Kidney glomerular epithelial cell (primary cell): Measurements from ENCODE around the gene ARSD.
"Not testable (repeated sequence)": the region's sequence is repeated elsewhere in the genome, so short reads cannot be mapped to it uniquely, and the experiment has no call there.

Experiments
- DNase-seq: peaks from one replicate; lab custom pipeline; 2025; lab: John Stamatoyannopoulos, UW

ARSD gene

GRCh38 chrX:2933125-2933900 lies 4.2 kb upstream of the ARSD start:
- DNase-seq: no peak

DNA sequence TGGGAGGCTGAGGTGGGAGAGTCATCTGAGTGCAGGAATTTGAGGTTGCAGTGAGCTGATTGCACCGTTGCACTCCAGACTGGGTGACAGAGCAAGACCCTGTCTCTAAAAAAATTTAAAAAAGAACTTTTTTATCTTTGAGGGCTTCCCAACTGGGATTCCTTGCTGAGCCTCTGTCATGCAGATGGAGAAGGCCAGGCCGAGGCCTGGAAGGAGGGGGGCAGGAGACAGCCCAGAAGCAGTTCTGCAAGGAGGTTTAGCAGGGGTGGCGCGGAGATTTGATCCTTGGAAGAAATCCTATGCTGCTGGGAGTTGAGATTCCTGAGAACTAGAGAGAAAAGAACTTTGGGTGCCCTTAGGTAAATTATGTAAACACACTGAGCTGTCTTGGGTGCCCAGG lies 2.5 kb upstream of the ARSD start:
- DNase-seq: no peak

- DNase-seq: no peak
These were observed 2.0 kb upstream of the ARSD start for GRCh38 chrX:2931155-2931554.

DNA sequence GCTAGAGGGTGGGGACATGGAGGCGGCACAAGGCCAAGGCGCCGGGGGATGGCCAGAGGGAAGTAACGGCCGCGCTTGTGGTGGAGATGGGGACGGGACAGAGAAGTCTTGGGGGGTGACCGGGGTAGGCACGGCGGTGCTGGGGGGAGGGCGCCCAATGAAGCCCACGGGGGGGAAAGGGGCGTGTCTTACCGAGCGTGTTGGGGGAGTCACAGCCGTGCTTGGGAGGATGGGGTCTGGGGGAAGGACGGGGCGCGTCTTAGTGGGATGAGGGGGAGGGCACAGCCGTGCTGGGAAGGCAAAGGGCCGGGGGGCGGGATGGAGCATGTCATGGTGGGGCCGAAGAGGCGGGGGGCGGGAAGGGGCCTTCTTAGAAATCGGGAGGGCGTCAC lies 952 bp downstream of the ARSD start:
- no peak for DNase-seq

GRCh38 chrX:2926664-2927275 lies 2.4 kb downstream of the ARSD start:
- no peak for DNase-seq

GRCh38 chrX:2926255-2926654 lies 2.9 kb downstream of the ARSD start:
- DNase-seq: not testable (repeated sequence)

DNA sequence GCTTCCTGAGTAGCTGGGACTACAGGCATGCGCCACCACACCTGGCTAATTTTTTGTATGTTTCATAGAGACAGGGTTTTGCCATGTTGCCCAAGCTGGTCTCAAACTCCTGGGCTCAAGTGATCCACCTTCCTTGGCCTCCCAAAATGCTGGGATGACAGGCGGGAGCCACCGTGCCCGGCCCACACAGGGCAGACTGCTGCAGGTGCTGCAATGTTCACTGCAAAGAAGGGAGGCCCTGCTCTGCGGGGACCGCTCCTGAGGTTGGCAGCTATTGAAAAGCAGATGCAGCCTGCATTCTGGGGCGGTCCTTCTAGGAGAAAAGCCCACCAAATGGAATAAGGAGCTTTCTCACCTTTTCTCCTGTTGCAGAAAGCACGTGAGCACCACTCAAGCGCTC lies 5.0 kb downstream of the ARSD start:
- DNase-seq: no peak

DNA sequence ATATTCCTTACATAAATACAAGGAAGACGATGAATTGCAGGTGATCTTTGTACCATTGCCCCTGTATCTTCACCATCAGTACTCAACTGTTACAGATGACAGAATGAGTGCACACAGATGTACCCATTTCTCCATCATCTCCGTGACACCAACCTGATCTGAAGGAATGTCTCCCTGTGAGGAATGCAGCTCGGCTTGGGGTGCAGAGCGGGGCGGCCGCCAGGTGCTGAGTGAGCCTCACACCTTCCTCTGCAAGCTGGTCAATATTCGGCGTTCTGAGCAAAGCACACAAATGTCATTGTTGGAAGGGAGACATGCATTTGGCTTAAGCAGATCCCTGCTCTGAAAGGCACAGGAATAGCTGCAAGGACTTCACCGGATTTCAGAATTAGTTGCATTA lies 7.4 kb downstream of the ARSD start:
- DNase-seq: no peak

GRCh38 chrX:2921193-2921592 lies 7.9 kb downstream of the ARSD start:
- DNase-seq: no peak

- DNase-seq: no peak
These were observed 11.4 kb downstream of the ARSD start for GRCh38 chrX:2917767-2918166.

DNA sequence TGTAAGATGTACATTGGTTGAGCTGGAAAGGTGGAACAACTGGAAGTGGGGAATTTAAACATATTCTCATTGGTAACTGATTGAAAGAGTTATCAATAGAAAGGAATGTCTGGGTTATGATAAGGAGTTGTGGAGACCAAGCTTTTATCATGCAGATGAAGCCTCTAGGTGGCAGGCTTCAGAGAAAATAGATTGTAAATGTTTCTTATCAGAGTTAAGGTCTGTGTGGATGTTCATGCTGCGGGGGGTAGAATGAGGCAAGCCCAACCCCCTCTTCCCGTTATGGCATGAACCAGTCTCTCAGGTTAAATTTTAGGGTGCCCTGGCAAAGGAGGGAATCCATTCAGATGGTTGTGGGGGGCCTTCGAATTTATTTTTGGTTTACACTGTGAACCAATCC lies 16.0 kb downstream of the ARSD start:
- no peak for DNase-seq

DNA sequence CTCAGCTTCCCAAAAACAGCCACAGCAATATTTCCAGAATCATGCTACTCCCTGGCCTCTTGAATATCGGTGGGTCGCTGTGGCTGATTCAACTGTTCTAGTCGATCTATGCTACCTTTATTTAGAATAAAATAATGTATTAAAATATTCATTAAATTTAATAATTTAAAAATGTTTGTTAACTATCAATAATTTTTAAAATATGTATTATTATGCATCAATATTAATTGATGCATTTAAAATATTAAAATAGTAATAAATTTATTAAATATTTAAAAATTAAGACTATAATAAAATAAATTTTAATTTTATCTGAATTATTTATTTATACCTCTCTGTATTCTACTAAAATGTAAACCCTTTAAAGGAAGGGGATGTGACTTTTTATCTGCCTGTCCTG lies 19.0 kb downstream of the ARSD start:
- no peak for DNase-seq

DNA sequence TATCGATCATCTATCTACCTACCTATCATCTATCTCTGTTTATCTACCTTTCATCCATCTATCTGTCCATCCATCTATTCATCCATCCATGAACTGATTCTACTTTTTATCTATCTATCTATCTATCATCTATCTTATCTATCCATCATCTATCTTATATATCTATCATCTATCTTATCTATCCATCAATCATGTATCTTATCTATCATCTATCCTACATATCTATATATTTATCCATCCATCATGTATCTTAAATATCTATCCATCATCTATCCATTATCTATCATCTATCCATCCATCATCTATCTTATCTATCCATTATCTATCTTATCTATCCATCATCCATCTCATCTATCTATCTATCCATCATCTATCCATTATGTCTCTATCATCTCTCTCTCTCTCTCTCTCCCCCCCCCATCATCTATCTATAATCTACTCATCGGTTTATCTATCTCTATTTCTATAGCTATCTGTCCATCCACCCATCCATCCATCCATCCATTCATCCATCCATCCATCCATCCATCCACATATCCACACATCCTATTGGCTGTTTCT lies 20.9 kb downstream of the ARSD start:
- DNase-seq: no peak

DNA sequence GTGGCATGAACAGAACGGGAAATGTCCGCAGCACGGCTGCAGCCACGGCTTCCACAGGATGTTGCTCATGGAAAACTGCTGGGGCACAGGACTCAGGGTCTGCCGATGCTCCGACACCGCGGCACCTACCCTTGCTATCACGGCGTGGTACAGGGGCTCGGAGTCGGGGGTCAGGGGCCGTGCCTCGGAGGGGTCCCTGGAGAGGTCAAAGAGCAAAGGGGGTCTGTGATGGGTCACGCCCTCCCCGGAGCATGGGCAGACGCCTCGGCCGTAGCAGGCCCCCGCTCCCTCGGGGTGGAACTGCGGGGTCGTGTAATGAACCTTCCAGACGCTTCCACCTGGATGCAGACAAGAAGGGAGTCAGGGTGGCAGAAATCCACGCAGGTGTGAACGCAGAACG lies 21.8 kb downstream of the ARSD start:
- no peak for DNase-seq

- DNase-seq: no peak
These were observed 25.8 kb downstream of the ARSD start for GRCh38 chrX:2903366-2903765.

GRCh38 chrX:2902841-2903240 lies 26.3 kb downstream of the ARSD start:
- DNase-seq: no peak

DNA sequence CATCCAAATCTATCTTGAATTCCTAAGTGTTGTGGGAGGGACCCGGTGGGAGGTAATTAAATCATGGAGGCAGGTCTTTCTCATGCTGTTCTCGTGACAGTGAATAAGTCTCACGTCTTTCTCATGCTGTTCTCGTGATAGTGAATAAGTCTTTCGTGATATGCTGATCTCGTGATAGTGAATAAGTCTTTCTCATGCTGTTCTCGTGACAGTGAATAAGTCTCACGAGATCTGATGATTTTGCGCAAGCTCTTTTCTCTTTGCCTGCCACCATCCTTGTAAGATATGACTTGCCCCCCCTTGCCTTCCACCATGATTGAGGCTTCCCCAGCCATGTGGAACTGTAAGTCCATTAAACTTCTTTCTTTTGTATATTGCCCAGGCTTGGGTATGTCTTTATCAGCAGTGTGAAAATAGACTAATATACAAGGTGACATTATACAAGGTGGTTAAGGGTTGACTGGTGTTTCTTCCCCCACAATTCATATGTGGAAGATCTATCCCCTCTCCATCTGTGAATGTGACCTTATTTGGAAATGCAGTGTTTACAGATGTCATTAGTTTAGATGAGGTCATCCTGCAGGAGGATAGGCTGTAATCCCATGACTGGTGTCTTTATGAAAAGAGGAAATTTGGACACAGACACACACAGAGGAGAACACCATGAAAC lies 27.6 kb downstream of the ARSD start:
- DNase-seq: no peak

- no peak for DNase-seq
These were observed 30.2 kb downstream of the ARSD start for GRCh38 chrX:2898846-2899512.

DNA sequence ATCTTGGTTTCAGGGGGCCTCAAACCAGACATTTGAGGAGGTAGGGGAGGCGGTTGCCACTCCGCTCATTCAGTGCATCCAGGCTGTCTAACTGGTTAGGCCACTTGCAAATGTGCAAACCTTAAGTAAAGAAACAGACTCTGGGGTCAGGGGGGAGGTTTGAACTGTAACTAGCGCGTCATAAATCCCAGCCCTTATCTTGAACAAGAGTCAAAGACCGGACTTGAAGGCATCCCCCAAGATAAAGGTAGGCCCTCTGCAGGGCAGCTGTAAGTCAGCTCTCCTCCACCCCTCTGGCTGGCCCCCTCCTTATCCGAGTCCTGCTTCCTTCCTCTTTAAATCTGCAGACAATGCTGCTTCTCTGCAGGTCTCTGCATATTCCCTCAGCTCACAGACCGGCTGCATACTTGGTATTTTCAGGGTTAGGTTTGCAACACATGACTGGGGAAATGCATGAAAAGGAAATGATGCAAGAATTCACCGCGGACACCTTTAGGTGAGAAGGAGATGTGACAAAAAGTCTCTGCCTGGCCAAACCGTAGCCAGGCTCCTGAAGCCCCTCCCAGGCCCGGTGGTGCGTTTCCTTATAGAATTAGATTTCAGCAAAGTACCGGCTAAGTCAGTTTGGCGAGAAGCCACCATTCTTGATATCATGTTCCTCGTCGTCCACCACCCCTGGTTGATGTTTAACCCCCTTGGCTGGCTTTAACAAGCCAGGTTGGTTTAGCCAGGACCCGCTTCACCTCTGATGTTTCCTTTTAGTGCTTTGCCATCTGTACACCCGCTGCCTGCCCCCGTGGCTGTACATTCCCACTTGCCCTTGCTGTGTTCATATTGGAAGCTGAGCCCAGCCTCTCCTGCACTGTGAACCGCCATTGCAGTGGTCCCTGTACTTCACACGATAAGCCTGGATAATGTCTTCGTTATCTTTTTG lies 31.2 kb downstream of the ARSD start:
- not testable (repeated sequence) for DNase-seq

GRCh38 chrX:2897311-2897689 lies 31.8 kb downstream of the ARSD start:
- DNase-seq: no peak

GRCh38 chrX:2894885-2895292 lies 34.2 kb downstream of the ARSD start:
- no peak for DNase-seq
